Transverse colon (tissue), 4 donors: ENCODE results near the gene CBX2.

ENCODE experiments used
- EP300 ChIP-seq: sonication (generic); formaldehyde crosslinking; IDR thresholded peaks from one replicate; pipeline ENCODE4 v1.6.1; 2017; ENCODE audit warnings: antibody characterized with exemption, low read depth
- POLR2A ChIP-seq: fragments of 450-650 bp; IDR thresholded peaks from one replicate; pipeline ENCODE4 v1.6.1; 2016; ENCODE audit warnings: antibody characterized with exemption, mild to moderate bottlenecking, moderate library complexity
- POLR2AphosphoS5 ChIP-seq, 3 donors: sonication (generic); formaldehyde crosslinking; IDR thresholded peaks; one replicate each; pipeline ENCODE4 v1.6.1; 2016; ENCODE audit warnings: antibody characterized with exemption in 3 of 3
- TF ChIP-seq, protein P1 (sequence below), 5 experiments: fragments of 200-600 bp in 3 of 5; fragments of 450-650 bp in 2 of 5; sonication (generic) in 3 of 5; IDR thresholded peaks; 1 replicate in 2 of 5; 2 replicates in 3 of 5; pipeline ENCODE4 v1.5.1; 2016 to 2017; ENCODE audit warnings: antibody characterized with exemption in 5 of 5, inconsistent platforms in 3 of 5, mild to moderate bottlenecking in 2 of 5, moderate library complexity in 1 of 5

- TF ChIP-seq POLR2A: no peak
- TF ChIP-seq EP300: no peak
- TF ChIP-seq, protein P1, sequence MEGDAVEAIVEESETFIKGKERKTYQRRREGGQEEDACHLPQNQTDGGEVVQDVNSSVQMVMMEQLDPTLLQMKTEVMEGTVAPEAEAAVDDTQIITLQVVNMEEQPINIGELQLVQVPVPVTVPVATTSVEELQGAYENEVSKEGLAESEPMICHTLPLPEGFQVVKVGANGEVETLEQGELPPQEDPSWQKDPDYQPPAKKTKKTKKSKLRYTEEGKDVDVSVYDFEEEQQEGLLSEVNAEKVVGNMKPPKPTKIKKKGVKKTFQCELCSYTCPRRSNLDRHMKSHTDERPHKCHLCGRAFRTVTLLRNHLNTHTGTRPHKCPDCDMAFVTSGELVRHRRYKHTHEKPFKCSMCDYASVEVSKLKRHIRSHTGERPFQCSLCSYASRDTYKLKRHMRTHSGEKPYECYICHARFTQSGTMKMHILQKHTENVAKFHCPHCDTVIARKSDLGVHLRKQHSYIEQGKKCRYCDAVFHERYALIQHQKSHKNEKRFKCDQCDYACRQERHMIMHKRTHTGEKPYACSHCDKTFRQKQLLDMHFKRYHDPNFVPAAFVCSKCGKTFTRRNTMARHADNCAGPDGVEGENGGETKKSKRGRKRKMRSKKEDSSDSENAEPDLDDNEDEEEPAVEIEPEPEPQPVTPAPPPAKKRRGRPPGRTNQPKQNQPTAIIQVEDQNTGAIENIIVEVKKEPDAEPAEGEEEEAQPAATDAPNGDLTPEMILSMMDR (IDR thresholded peaks at IDR 0.05): no peak
- no peak for TF ChIP-seq POLR2AphosphoS5 (IDR thresholded peaks at IDR 0.05)
Observed at GRCh38 chr17:79788989-79789942, 11.3 kb downstream of the CBX2 start.
